Neuronal stem cell (in vitro differentiated cells): Measurements from ENCODE around the gene EYS.
A peak's percentile ranks its signal among the peaks of the same experiment; 100 is the strongest.

Experiments
- DNase-seq: peaks from one replicate; pipeline ENCODE4 v3.0.0-alpha.2; 2013; ENCODE audit warnings: low spot score
- H2AFZ ChIP-seq: one replicate; pipeline ENCODE4 v1.6.1; 2013; ENCODE audit warnings: mild to moderate bottlenecking, low read length, inconsistent platforms
- H2AK5ac ChIP-seq: 2 replicates; pipeline ENCODE4 v1.6.1; 2013; ENCODE audit warnings: low read depth, mild to moderate bottlenecking, inconsistent platforms, low read length, moderate library complexity, mixed read lengths
- H2BK120ac ChIP-seq: 2 replicates; pipeline ENCODE4 v1.6.1; 2013; ENCODE audit warnings: low read depth, mild to moderate bottlenecking, inconsistent platforms, low read length, moderate library complexity, mixed read lengths
- H2BK12ac ChIP-seq: one replicate; pipeline ENCODE4 v1.6.1; 2013; ENCODE audit warnings: low read length, inconsistent platforms
- H2BK15ac ChIP-seq: 2 replicates; pipeline ENCODE4 v1.6.1; 2013; ENCODE audit warnings: mild to moderate bottlenecking, low read length, inconsistent platforms, mixed read lengths
- H2BK5ac ChIP-seq: one replicate; pipeline ENCODE4 v1.6.1; 2013; ENCODE audit warnings: inconsistent platforms, mild to moderate bottlenecking, low read length, moderate library complexity
- H3K14ac ChIP-seq: one replicate; pipeline ENCODE4 v1.6.1; 2013; ENCODE audit warnings: low read length, inconsistent platforms
- H3K18ac ChIP-seq: 2 replicates; pipeline ENCODE4 v1.6.1; 2013; ENCODE audit warnings: low read length, inconsistent platforms
- H3K23ac ChIP-seq: 2 replicates; pipeline ENCODE4 v1.6.1; 2013; ENCODE audit warnings: low read depth, mild to moderate bottlenecking, mixed read lengths, low read length, inconsistent platforms; ENCODE audit not compliant: poor library complexity
- H3K27ac ChIP-seq: replicated peaks from 3 replicates; pipeline ENCODE4 v1.5.1; 2013; ENCODE audit warnings: low read length, inconsistent platforms
- H3K27me3 ChIP-seq, 3 experiments: 2 replicates each; pipeline ENCODE4 v1.6.1; 2013; ENCODE audit warnings: low read length in 3 of 3, mild to moderate bottlenecking in 2 of 3, inconsistent platforms in 1 of 3, low read depth in 1 of 3, mixed read lengths in 1 of 3, moderate library complexity in 1 of 3; ENCODE audit not compliant: control insufficient read depth in 3 of 3, insufficient read depth in 3 of 3
- H3K36me3 ChIP-seq, 2 donors: replicated peaks in 1 of 2; 2 replicates each; pipeline ENCODE4 v1.6.1; 2013; ENCODE audit warnings: low read length in 2 of 2; ENCODE audit not compliant: control insufficient read depth in 2 of 2, insufficient read depth in 2 of 2
- H3K4ac ChIP-seq: 2 replicates; pipeline ENCODE4 v1.6.1; 2013; ENCODE audit warnings: inconsistent platforms, mild to moderate bottlenecking, low read length, moderate library complexity
- H3K4me1 ChIP-seq, 2 donors: 1 replicate in 1 of 2; 2 replicates in 1 of 2; pipeline ENCODE4 v1.6.1; 2013; ENCODE audit warnings: low read length in 2 of 2, low read depth in 1 of 2; ENCODE audit not compliant: control insufficient read depth in 2 of 2, insufficient read depth in 1 of 2
- H3K4me2 ChIP-seq: one replicate; pipeline ENCODE4 v1.6.1; 2013; ENCODE audit warnings: mild to moderate bottlenecking, low read length, inconsistent platforms; ENCODE audit not compliant: insufficient read depth, poor library complexity, severe bottlenecking
- H3K4me3 ChIP-seq, 2 donors: 2 replicates each; pipeline ENCODE4 v1.5.1; 2013; ENCODE audit warnings: low read length in 2 of 2, mild to moderate bottlenecking in 2 of 2, inconsistent platforms in 1 of 2, moderate library complexity in 1 of 2
- H3K79me1 ChIP-seq: one replicate; pipeline ENCODE4 v1.6.1; 2013; ENCODE audit warnings: low read depth, mild to moderate bottlenecking, inconsistent platforms, low read length, moderate library complexity
- H3K9ac ChIP-seq: one replicate; pipeline ENCODE4 v1.6.1; 2013; ENCODE audit warnings: mild to moderate bottlenecking, low read depth, low read length, inconsistent platforms; ENCODE audit not compliant: poor library complexity
- H3K9me3 ChIP-seq, 2 donors: replicated peaks in 1 of 2; 2 replicates each; pipeline versions ENCODE3 to v1.6.1; 2013; ENCODE audit warnings: low read length in 2 of 2, mild to moderate bottlenecking in 2 of 2, inconsistent platforms in 1 of 2, low read depth in 1 of 2, mixed read lengths in 1 of 2, moderate library complexity in 1 of 2; ENCODE audit not compliant: control insufficient read depth in 2 of 2, insufficient read depth in 1 of 2
- H4K8ac ChIP-seq: one replicate; pipeline ENCODE4 v1.6.1; 2013; ENCODE audit warnings: low read depth, mild to moderate bottlenecking, inconsistent platforms, low read length, moderate library complexity
- H4K91ac ChIP-seq: one replicate; pipeline ENCODE4 v1.6.1; 2013; ENCODE audit warnings: low read length, low read depth, mild to moderate bottlenecking, inconsistent platforms; ENCODE audit not compliant: poor library complexity
- WGBS, 2 donors: extraction: QIAGEN DNeasy Blood & Tissue Kit; methylation state at CpG; one replicate each; pipeline ENCODE4 v1.1.7; 2013; ENCODE audit warnings: missing lambda C conversion rate in 2 of 2, mixed read lengths in 1 of 2; ENCODE audit not compliant: insufficient read length in 2 of 2, insufficient replicate concordance in 1 of 2; ENCODE audit errors: extremely low coverage in 2 of 2; 5-methylcytosine and 5-hydroxymethylcytosine counted together

The EYS gene

GRCh38 chr6:64221776-64222175 is 1485.2 kb downstream of the EYS start:
- Histone ChIP-seq H3K36me3 (no peaks in the 10 kb centered on the region), H3K27me3 (no peaks in the 10 kb centered on the region), H3K4me1 (no peaks in the 10 kb centered on the region), H3K4ac (no peak overlapping the region), H3K18ac (no peak overlapping the region), H3K79me1 (no peaks in the 10 kb centered on the region), H2AK5ac (no peak overlapping the region), H2BK120ac (no peak overlapping the region), H3K4me3 (no peak overlapping the region), H4K8ac (no peak overlapping the region), H2BK5ac (no peak overlapping the region), H3K14ac (no peak overlapping the region), H3K9me3 (no peaks in the 10 kb centered on the region), H2BK15ac (no peak overlapping the region), H3K27ac (no peak overlapping the region), H3K4me2 (no peak overlapping the region), H2AFZ (no peak overlapping the region), H3K23ac (no peak overlapping the region), H4K91ac (no peak overlapping the region), H2BK12ac (no peak overlapping the region), H3K9ac (no peak overlapping the region)
- no CpG with 5 or more reads among the region's 3 CpGs for WGBS, 2 donors
- no peak for DNase-seq

GRCh38 chr6:64220801-64221200 is 1486.2 kb downstream of the EYS start:
- Histone ChIP-seq H3K36me3 (no peaks in the 10 kb centered on the region), H3K27ac (no peak overlapping the region), H3K9ac (no peak overlapping the region), H4K8ac (no peak overlapping the region), H2BK12ac (no peak overlapping the region), H2AFZ (no peak overlapping the region), H3K27me3 (no peaks in the 10 kb centered on the region), H2AK5ac (no peak overlapping the region), H3K79me1 (no peaks in the 10 kb centered on the region), H3K4me2 (no peak overlapping the region), H2BK15ac (no peak overlapping the region), H2BK5ac (no peak overlapping the region), H3K4me3 (no peak overlapping the region), H4K91ac (no peak overlapping the region), H3K14ac (no peak overlapping the region), H3K18ac (no peak overlapping the region), H3K4me1 (no peaks in the 10 kb centered on the region), H3K4ac (no peak overlapping the region), H2BK120ac (no peak overlapping the region), H3K23ac (no peak overlapping the region), H3K9me3 (no peaks in the 10 kb centered on the region)
- no CpG with 5 or more reads among the region's 1 CpG for whole genome bisulfite sequencing, 2 donors
- no peak for DNase-seq

- Histone ChIP-seq H3K27ac (no peak overlapping the region), H3K4me3 (no peak overlapping the region), H3K4ac (no peak overlapping the region), H3K14ac (no peak overlapping the region), H3K4me1 (no peaks in the 10 kb centered on the region), H2BK12ac (no peak overlapping the region), H3K79me1 (no peaks in the 10 kb centered on the region), H4K91ac (no peak overlapping the region), H4K8ac (no peak overlapping the region), H3K23ac (no peak overlapping the region), H2AFZ (peak overlapping the region; percentile 70), H3K18ac (no peak overlapping the region), H3K36me3 (no peaks in the 10 kb centered on the region), H3K27me3 (no peaks in the 10 kb centered on the region), H3K9me3 (no peaks in the 10 kb centered on the region), H3K4me2 (no peak overlapping the region), H2BK15ac (no peak overlapping the region), H2AK5ac (no peak overlapping the region), H2BK120ac (no peak overlapping the region), H3K9ac (no peak overlapping the region), H2BK5ac (no peak overlapping the region)
- WGBS, 2 donors, result no CpG with 5 or more reads among the region's 2 CpGs
- DNase-seq, result no peak
These were observed 1489.1 kb downstream of the EYS start for GRCh38 chr6:64217721-64218620.

GRCh38 chr6:64214373-64214772 is 1492.7 kb downstream of the EYS start:
- Histone ChIP-seq H3K9me3 (no peaks in the 10 kb centered on the region), H2BK120ac (no peak overlapping the region), H3K4me2 (no peak overlapping the region), H3K23ac (no peak overlapping the region), H2BK5ac (no peak overlapping the region), H2BK15ac (no peak overlapping the region), H3K4ac (no peak overlapping the region), H3K4me3 (no peak overlapping the region), H4K91ac (no peak overlapping the region), H3K27ac (no peak overlapping the region), H3K79me1 (no peaks in the 10 kb centered on the region), H4K8ac (no peak overlapping the region), H3K27me3 (no peaks in the 10 kb centered on the region), H3K18ac (no peak overlapping the region), H3K36me3 (no peaks in the 10 kb centered on the region), H3K9ac (no peak overlapping the region), H2AK5ac (no peak overlapping the region), H3K14ac (no peak overlapping the region), H2BK12ac (no peak overlapping the region), H3K4me1 (no peaks in the 10 kb centered on the region), H2AFZ (no peak overlapping the region)
- DNase-seq, result no peak
